Stimulated activated CD4-positive, alpha-beta T cell treated with anti-CD3 and anti-CD28 coated beads, TNF-alpha, amount 100 ng/mL, for 4 hours (primary cell): ENCODE measurements around the gene NAT8L.

Experiments used
- DNase-seq, 3 experiments: peaks; one replicate each; pipeline ENCODE4 v3.0.0-alpha.2; 2020; ENCODE audit warnings: low read depth in 3 of 3

NAT8L gene

GRCh38 chr4:2063557-2064275 lies 4.6 kb downstream of the NAT8L start:
- no peak for DNase-seq

GRCh38 chr4:2064276-2064991 lies 5.3 kb downstream of the NAT8L start:
- DNase-seq, result no peak

- no peak for DNase-seq
Measured at GRCh38 chr4:2065106-2065930, 6.2 kb downstream of the NAT8L start.

GRCh38 chr4:2066011-2066551 lies 7.0 kb downstream of the NAT8L start:
- DNase-seq, result no peak

GRCh38 chr4:2066571-2067445 lies 7.7 kb downstream of the NAT8L start:
- DNase-seq, result no peak

- no peak for DNase-seq
Measured at GRCh38 chr4:2067446-2068197, 8.5 kb downstream of the NAT8L start.

- DNase-seq, result no peak
Measured at GRCh38 chr4:2068198-2068470, 9.0 kb downstream of the NAT8L start.

- no peak for DNase-seq
Measured at GRCh38 chr4:2068566-2068965, 9.4 kb downstream of the NAT8L start.

GRCh38 chr4:2069161-2069971 lies 10.2 kb downstream of the NAT8L start:
- DNase-seq, result no peak

GRCh38 chr4:2069986-2070385 lies 10.9 kb downstream of the NAT8L start:
- no peak for DNase-seq

- no peak for DNase-seq
Measured at GRCh38 chr4:2070421-2071251, 11.5 kb downstream of the NAT8L start.

- no peak for DNase-seq
Measured at GRCh38 chr4:2071252-2071911, 12.3 kb downstream of the NAT8L start.

GRCh38 chr4:2071912-2072867 lies 13.1 kb downstream of the NAT8L start:
- DNase-seq, result no peak

- DNase-seq, result no peak
Measured at GRCh38 chr4:2072971-2073807, 14.1 kb downstream of the NAT8L start.

GRCh38 chr4:2073808-2074481 lies 14.8 kb downstream of the NAT8L start:
- no peak for DNase-seq

- no peak for DNase-seq
Measured at GRCh38 chr4:2074588-2074987, 15.5 kb downstream of the NAT8L start.
